ENCODE data around the gene RGS10.

DNA sequence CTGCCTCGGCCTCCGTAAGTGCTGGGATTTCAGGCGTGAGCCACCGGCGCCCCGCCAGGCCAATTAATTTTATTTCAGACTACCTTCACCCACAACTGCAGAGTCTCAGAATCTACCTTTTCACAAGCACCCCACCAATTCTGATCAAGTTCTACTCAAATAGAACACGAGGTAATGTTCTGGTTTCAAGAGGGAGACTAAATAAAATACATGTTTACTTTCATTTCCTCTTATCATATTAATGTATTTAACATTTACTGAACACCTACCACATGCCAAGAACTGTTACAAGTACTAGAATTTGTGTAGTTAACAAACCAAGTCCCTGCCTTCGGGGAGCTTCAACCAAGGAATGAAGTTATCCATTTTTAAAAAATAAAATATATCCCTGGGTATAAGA, 25.5 kb upstream of the RGS10 start:
- no peak for TF ChIP-seq EZH2phosphoT487 (IDR thresholded peaks at IDR 0.05; ENCODE audit: low read depth)
- TF ChIP-seq, protein P1, sequence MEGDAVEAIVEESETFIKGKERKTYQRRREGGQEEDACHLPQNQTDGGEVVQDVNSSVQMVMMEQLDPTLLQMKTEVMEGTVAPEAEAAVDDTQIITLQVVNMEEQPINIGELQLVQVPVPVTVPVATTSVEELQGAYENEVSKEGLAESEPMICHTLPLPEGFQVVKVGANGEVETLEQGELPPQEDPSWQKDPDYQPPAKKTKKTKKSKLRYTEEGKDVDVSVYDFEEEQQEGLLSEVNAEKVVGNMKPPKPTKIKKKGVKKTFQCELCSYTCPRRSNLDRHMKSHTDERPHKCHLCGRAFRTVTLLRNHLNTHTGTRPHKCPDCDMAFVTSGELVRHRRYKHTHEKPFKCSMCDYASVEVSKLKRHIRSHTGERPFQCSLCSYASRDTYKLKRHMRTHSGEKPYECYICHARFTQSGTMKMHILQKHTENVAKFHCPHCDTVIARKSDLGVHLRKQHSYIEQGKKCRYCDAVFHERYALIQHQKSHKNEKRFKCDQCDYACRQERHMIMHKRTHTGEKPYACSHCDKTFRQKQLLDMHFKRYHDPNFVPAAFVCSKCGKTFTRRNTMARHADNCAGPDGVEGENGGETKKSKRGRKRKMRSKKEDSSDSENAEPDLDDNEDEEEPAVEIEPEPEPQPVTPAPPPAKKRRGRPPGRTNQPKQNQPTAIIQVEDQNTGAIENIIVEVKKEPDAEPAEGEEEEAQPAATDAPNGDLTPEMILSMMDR (IDR thresholded peaks at IDR 0.05; ENCODE audit: low read depth, low read length): no peak
